Right renal pelvis (tissue), 4 donors: ENCODE results near the gene OSBPL10. TPM values are rescaled to one million over a fixed set of nuclear protein-coding genes. Genes with fewer than 3 reads are reported as not detected.
A peak's percentile ranks its signal among the peaks of the same experiment; 100 is the strongest.
"Not testable (repeated sequence)": the region's sequence is repeated elsewhere in the genome, so short reads cannot be mapped to it uniquely, and the experiment has no call there.

ENCODE experiments used
- DNase-seq, 4 donors: peaks; one replicate each; pipeline ENCODE4 v3.0.0-alpha.2; 2013; ENCODE audit warnings: low read depth in 4 of 4, low spot score in 3 of 4, missing footprints in 1 of 4
- polyA plus RNA-seq, 4 donors: library from polyadenylated mRNA; unstranded; fragments of 120-200 nt; gene quantifications; one replicate each; pipeline ENCODE4 v1.2.1, GENCODE V29; 2013; ENCODE audit not compliant: insufficient read length in 4 of 4

OSBPL10 gene, protein sequence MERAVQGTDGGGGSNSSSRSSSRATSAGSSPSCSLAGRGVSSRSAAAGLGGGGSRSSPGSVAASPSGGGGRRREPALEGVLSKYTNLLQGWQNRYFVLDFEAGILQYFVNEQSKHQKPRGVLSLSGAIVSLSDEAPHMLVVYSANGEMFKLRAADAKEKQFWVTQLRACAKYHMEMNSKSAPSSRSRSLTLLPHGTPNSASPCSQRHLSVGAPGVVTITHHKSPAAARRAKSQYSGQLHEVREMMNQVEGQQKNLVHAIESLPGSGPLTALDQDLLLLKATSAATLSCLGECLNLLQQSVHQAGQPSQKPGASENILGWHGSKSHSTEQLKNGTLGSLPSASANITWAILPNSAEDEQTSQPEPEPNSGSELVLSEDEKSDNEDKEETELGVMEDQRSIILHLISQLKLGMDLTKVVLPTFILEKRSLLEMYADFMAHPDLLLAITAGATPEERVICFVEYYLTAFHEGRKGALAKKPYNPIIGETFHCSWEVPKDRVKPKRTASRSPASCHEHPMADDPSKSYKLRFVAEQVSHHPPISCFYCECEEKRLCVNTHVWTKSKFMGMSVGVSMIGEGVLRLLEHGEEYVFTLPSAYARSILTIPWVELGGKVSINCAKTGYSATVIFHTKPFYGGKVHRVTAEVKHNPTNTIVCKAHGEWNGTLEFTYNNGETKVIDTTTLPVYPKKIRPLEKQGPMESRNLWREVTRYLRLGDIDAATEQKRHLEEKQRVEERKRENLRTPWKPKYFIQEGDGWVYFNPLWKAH
- polyA plus RNA-seq, result 10 to 100 TPM; 20.0 to 21.8 (median 20.8) TPM

DNA sequence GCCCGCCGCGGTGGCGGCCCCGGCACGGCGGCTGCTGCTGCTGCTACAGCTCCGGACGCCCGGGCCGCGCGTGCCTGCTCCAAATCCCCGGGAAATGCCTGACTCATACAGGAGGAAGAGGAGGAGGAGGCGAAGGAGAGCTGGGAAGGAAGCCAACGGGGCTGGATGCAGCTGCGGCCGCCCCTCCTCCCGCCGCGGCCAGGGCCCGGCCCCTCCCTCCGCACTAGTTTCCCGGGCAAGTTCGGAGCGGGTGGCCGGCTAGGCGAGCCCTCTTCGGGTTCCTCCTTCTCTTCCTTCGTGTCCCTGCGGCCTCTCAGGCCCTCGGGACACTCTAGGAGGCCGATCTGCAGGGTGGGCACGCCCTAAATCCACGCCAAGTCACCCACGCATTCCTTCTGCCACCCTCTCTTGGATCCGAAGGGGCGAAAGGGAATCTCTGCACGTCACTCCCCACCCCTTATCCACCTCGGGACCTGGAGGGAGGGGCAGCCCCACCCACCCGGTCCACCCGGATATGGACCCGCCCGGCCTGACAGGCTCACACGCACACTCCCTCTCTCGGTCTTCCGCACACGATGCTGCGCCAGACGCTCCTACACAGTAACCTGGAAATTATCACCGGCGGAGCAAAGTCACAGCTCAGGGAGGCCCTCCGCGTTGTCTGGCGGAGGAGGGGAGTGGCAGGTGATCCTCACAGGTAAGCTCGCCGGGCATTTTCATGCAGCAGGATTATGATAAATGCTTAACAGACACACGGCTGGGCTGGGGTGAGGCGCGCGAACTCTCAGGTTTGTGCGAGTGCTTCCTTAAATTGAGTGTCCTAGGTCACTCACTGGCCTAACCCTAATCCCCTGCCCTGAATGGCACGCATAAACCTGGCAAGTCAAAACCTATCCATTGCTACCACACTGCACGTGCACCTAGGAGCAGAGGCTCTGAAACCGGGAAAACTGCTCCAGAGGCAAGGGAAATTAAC lies at the start of gene OSBPL10, which contains the start of gene ZNF860:
TSS of gene OSBPL10 (minus strand) at position 57 of the 976 bp plus-strand sequence. CDS start 83 bp downstream, outside the sequence.
TSS of gene ZNF860 (plus strand) at position 545 of the 976 bp plus-strand sequence. CDS start 7,330 bp downstream, outside the sequence.
- DNase-seq, result peak in 3 of 4 donors; percentile 72 to 75 (median 73)

DNA sequence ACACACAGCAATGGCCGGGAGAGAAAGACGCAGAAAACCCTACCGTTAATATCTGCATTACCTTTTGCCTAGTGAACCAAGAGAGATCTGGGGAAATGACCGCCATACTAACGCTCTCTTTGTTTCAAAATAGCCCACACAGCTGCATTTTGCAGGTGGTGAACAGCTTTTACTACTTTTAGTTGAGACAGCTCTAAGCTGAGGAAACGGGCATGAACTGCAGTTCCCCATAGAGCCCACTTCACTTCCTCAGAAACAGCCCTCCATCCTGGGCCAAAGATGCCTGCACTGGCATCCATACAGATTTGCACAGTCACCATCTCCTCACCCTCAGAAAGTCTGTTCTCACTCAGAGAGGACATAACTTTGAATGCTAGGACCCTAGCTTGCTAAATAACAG lies 45.5 kb upstream of the OSBPL10 start:
- DNase-seq, result no peak

DNA sequence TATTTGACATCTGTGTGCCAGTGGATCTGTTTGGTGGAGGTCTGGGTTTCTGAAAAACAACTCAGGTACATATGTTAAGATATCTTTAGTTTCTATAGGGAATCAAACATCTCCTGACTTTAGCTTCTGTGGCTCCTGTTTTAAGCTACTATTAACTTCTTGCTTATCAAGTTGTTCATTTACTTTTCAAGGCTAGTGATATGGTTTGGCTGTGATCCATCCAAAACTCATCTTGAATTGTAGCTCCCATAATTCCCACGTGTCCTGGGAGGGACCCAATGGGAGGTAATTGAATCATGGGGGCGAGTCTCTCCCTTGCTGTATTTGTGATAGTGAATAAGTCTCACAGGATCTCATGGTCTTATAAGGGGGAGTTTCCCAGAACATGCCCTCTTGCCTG lies 41.9 kb upstream of the OSBPL10 start:
- no peak for DNase-seq

DNA sequence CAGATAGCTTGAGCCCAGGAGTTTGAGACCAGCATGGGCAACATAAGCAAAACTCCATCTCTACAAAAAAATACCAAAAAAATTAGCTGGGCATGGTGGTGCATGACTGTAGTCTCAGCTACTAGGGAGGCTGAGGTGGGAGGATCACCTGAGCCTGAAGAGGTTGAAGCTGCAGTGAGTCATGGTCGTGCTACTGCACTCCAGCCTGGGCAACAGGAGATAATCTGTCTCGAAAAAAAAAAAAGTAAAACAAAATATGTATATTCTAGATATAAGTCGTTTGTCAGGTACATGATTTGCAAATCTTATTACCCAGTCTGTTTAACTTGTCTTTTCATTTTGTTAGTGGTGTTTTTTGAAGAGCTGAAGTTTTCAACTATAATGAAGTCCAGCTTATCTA lies 40.7 kb upstream of the OSBPL10 start:
- no peak for DNase-seq

DNA sequence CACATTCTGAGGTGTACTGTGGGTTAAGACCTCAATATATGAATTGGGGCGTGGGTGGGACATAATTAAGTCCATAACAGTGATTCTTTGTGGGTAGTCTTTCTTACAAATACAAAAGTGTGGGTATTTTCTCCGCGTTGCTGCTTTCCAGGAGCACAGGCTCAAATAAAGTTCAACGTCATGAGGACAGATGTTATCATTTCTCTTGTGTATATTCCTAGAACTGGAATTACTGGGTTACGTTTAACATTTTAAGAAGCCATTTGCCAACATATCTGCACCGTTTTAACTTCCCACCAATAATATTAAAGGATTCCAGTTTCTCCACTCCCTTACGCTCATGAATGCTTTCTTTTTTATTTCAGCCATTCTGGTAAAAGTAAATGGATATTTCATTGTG lies 40.1 kb upstream of the OSBPL10 start:
- no peak for DNase-seq

DNA sequence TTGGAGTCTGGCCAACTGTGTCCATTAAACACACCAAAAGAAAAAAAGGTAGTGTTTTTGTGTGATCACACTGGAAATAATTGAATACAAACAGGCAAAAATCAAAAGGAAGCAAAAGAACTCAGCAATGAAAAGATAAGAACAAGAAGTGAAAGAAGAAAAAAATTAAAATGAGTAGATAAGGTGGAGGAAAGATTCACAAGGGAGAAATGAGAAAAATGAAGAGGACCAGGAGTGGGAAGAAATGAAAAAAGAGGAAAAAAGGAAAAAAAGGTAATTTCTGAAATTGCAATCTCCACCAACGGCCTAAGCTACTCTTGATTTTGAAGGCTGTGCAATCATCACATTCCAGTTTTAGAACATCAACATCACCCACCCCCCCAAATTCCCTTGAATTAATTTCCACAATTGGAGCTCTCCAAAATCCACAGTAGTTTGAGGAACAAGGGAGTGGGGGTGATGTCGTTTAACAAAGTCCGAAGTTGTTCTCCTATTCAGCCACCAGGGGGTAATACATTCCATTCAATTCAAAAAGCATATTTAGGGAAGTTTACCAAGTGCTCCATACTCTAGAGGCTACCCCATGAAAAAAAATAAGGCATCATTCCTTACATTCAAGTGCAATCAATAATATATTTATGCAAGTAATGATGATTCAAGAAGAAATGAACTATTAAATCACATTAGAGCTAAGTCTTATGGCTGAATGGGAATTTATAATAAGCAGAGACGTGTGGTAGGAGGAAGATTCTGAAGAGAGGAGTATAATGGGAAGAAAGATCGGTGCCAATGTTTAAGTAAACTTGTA lies 37.9 kb upstream of the OSBPL10 start:
- DNase-seq, result peak; percentile 18 to 34 (median 24)

DNA sequence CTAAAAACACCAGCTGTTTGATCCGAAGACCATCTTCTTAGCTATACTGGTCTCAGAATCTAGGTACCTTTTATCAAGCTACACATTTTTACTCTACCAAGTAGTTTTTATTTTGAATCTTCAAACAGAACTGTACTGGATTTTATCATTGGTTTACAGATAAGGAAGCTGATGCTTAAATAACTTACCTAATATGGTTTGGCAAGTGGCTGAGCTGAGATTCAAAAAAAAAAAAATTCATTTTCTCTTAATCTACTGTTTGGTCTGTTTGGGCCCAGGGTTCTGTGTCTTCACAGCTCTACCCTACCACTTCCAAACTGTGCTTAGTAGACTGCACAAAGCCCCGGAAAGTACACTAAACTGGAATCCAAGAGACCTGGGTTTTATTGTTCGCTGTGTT lies 36.2 kb upstream of the OSBPL10 start:
- no peak for DNase-seq

DNA sequence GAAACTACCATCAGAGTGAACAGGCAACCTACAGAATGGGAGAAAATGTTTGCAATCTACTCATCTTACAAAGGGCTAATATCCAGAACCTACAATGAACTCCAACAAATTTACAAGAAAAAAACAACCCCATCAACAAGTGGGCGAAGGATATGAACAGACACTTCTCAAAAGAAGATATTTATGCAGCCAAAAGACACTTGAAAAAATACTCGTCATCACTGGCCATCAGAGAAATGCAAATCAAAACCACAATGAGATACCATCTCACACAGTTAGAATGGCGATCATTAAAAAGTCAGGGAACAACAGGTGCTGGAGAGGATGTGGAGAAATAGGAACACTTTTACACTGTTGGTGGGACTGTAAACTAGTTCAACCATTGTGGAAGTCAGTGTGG lies 34.6 kb upstream of the OSBPL10 start:
- not testable (repeated sequence) for DNase-seq

DNA sequence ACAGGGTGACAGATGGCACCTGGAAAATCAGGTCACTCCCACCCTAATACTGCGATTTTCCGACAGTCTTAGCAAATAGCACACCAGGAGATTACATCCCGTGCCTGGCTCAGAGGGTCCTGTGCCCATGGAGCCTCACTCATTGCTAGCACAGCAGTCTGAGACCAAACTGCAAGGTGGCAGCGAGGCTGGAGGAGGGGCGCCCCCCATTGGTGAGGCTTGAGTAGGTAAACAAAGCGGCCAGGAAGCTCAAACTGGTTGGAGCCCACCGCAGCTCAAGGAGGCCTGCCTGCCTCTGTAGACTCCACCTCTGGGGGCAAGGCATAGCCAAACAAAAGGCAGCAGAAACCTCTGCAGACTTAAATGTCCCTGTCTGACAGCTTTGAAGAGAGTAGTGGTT lies 29.6 kb upstream of the OSBPL10 start:
- not testable (repeated sequence) for DNase-seq

DNA sequence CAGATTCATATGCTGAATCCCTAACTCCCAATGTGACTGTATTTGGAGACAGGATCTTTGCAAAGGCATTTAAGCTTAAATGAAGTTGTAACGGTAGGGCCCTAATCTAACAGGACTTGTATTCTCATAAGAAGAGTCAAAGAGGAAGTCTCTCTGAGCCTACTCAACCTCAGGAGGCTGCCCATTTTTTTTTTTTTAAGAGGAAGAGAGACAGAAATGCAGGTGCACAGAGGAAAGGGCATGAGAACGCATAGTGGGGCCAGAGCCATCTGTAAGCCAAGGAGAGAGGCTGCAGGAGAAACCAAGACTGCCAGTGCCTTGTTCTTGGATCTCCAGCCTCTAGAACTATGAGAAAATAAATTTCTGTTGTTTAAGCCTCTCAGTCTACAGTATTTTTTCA lies 28.9 kb upstream of the OSBPL10 start:
- no peak for DNase-seq

DNA sequence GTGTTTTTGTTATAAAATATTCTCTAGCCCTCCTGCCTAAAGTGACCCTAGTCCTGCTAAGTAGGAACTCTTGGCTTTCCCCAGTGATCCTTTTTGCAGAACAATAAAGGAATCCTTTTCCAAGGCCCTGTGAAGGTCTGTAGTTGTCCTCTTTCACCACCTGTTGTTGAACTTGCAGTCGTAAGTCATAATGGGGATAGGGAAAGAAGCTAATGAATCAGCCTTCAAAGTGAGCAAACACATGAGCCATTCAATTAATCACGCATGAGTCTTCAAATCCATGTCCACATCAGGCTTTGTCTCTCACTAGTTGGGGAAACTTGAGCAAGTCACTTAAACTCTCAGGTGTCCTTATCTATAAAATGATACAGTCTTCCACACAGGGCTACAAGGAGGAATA lies 28.0 kb upstream of the OSBPL10 start:
- no peak for DNase-seq

DNA sequence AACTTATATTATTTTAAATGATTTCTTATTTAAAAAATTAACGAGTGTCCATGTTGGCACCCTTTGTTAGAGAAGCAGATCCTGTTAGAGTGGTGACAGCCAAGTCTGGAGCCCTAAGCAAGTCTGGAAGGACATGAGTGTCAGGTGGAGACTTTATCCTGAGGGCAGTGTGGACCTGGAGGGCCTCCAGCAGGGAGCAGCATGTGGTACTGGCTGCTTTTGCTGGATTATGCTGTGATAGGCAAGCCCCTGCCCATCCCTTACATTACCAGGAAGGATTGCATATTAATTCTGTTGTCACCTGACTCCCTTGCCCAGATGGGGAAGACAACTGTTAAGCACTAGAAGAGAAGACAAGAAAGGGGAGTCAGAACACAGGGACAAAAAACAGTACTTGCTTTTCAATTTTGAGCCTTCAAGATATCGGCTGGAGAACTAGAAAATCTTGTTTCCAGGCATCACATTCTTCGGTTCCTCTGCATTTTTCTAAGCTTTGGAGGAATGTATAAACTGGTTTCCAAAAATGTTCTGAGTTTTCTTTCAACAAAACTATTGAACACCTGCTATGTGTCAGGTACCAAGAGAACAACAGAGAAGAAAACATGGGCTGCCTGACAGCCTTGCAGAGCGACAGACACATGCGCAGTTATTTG lies 23.2 kb upstream of the OSBPL10 start:
- no peak for DNase-seq

DNA sequence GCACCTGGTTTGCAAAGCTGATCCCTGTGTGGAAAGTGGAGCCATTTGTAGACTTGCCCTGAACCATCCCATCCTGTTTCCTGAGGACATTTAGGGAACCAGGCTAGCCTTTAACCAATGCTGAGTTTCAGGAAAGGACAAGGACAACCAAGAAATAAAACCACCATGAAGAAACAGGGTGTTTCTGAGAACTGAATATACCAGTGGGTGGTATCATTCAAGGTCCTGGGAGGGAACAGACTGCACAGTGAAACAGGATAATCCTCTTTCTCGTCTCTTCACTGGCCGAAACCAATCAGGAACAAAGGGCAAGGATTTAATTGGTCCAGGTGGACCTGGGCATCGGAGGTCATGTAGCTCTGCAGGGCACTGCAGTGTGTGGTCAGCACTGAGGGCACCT lies 22.3 kb upstream of the OSBPL10 start:
- DNase-seq, result no peak

DNA sequence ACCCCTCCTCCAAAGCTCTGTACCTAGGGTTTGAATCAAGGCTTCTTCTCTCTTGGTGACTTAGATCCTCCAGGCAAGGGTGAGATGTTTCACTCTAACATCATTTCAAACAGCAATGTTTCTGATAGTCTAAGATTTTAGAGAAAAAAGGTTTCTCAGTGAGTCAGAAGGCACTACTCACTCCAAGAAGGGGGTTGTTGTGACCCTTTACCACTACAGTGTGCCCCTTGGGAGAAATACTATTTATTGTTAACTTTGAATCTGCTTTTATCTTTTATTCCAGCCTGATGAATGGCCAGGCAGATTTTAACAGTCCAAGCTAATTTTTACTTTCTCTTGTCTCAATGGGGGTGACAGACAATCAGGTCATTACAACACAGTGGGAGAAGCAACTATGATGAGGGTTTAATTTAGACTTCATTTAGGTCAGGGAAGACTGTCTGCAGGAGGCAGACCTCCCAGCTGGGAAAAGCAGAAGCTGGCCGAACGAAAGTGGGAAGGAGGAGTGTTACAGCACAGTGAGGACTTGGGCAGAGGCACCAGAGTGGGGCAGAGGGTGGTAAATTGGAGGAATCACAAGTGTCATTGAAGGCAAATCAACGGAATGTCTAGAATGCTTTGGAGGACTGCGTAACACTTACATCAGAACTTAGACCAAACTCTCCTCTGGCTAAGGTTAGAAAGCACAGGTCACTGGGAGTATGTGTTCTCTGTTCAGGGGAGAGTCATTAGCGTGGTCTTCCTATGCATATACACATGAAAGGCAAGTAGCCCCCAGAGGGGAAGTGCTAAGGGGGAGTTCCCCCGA lies 21.7 kb upstream of the OSBPL10 start:
- DNase-seq, result no peak

DNA sequence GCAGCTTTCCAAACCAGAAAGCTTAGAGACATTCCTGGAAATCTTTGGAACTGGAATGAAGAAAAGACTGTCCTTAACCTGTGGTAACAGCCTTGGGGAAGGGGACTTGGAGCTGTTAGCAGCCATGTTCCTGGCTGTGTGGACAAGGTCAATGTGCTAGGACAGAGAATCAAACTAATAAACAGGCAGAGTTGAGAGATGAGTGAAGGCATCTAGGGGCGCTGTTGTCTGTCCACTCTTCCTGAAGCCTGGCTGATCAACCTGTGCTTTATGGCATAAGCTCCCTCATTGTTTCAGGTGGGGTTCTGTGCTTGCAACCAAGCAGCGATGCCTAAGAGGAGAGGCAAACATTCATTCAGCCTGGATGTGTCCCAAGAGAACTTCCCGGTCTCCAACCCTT lies 19.8 kb upstream of the OSBPL10 start:
- DNase-seq, result no peak

DNA sequence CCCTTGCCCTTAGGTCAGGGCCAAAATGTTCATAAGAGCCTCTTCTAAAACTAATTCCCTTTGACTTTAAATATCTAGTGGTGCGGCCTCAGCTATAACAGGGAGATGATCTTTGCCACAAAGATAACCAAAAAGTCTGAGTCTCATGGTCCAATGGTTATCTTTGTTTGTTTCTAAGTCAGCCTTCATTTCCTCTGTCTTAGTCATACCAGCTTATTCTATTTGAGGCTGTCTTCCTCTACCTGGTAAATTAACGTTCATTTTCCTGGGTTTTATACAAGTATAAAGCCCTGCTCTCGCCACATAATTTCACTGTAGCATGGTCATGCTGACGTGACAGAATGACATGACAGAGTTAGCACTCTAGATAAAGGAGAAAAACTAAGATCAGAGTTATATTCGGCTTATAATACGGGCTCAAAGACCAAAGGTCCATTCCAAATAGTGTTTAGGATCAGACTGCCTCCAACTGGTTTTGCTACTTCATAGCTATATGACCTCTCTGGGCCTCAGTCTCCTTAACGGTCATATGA lies 18.9 kb upstream of the OSBPL10 start:
- no peak for DNase-seq

DNA sequence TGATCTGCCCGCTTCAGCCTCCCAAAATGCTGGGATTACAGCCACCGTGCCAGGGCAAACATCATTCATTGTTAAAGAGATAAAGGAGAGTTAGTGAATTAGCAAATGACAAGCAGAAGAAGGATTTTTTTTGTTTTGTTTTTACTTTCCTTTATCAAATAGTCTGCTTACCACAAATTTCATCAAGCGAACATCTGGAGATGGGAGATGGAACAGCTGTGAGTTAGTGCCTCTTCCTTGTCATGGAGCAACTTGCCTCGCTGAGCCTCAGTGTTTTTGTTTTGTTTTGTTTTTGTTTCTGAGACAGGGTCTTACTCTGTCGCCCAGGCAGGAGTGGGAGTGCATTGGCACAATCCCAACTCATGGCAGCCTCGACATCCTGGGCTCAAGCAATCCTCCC lies 16.4 kb upstream of the OSBPL10 start:
- DNase-seq, result no peak

DNA sequence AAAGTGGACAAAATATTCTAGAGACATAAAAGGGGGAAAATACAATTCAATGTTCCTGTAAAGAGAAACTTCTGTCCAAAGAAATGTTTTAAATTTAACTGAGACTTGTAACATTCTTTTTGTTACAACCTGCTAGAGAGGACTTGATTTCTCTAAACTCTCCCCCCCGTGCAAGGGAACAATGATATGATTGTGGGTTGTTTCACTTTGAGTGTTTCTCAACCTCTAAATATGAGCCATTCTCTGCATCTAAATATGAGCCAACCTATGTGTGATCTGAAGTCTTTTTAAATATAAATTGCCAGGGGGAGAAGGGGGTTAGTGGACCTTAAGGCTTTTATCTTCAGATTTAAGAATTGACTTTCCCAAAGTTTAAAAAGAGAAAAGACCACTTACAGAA lies 15.1 kb upstream of the OSBPL10 start:
- no peak for DNase-seq
